ENCODE results near the gene ZFHX3. TPM values are rescaled to one million over a fixed set of nuclear protein-coding genes. Genes with fewer than 3 reads are reported as not detected.
A peak's percentile ranks its signal among the peaks of the same experiment; 100 is the strongest.

Gene ZFHX3
- total and polyA plus RNA-seq, 2 of the 8 experiments (the other 6 are each of a cell fraction or from before 2014, with no cell fraction given), result 0.08 to 0.99 TPM

- Histone ChIP-seq H4K20me1 (replicated peaks in 1 of 2; ENCODE audit: control insufficient read depth in 1 of 2, insufficient read depth in 2 of 2, low read length in 2 of 2) (no peaks in the 10 kb centered on the region), H2BK5ac (ENCODE audit: low read depth, low read length) (no peak overlapping the region), H3K23me2 (ENCODE audit: low read depth, low read length) (no peaks in the 10 kb centered on the region), H3K27me3 (replicated peaks in 1 of 4; ENCODE audit: control insufficient read depth in 3 of 4, extremely low read depth in 1 of 4, insufficient read depth in 3 of 4, low read length in 3 of 4) (no peaks in the 10 kb centered on the region), H3K36me3 (ENCODE audit: control insufficient read depth in 2 of 4, insufficient read depth in 4 of 4, low read length in 3 of 4) (no peaks in the 10 kb centered on the region), H3K27ac (ENCODE audit: low read depth, low read length) (no peak overlapping the region), H4K91ac (replicated peaks; ENCODE audit: insufficient read length, low read length) (no peak overlapping the region), H3K18ac (ENCODE audit: extremely low read depth, low read length) (0 out of 2 replicates have a peak overlapping the region, but pooled peaks have one; percentile 53), H4K8ac (ENCODE audit: extremely low read depth, insufficient read depth, low read length) (no peak overlapping the region), H3K4me3 (ENCODE audit: extremely low read depth in 1 of 4, insufficient read depth in 2 of 4, low read depth in 3 of 4, low read length in 4 of 4) (no peak overlapping the region), H2BK15ac (ENCODE audit: low read length) (no peak overlapping the region), H2BK12ac (ENCODE audit: low read depth, low read length) (no peak overlapping the region), H3K56ac (replicated peaks; ENCODE audit: insufficient read length, low read depth, low read length) (no peak overlapping the region), H4K5ac (ENCODE audit: insufficient read length, low read depth, low read length) (no peak overlapping the region), H3K14ac (ENCODE audit: insufficient read length) (no peak overlapping the region), H3K23ac (ENCODE audit: insufficient read length) (no peak overlapping the region), H2AFZ (ENCODE audit: low read length) (no peak overlapping the region), H3K9ac (replicated peaks in 1 of 4; ENCODE audit: extremely low read depth in 1 of 4, low read depth in 3 of 4, low read length in 3 of 4) (no peak overlapping the region), H2BK20ac (ENCODE audit: low read length) (no peak overlapping the region), H3K79me1 (ENCODE audit: low read depth, low read length) (no peaks in the 10 kb centered on the region), H2BK120ac (replicated peaks; ENCODE audit: low read depth, low read length) (no peak overlapping the region), H2AK5ac (ENCODE audit: low read depth, low read length) (no peak overlapping the region), H3K9me3 (ENCODE audit: insufficient read depth in 2 of 2, low read depth in 1 of 2, low read length in 1 of 2) (no peaks in the 10 kb centered on the region), H3K4me1 (replicated peaks in 1 of 4; ENCODE audit: control insufficient read depth in 3 of 4, insufficient read depth in 4 of 4, low read length in 3 of 4) (peaks cover 0 to 3% (median 0%) of the 10 kb centered on the region in 4 experiments; a peak in 1 of 7 replicates), H3K79me2 (ENCODE audit: control insufficient read depth in 1 of 2, insufficient read depth in 2 of 2, low read length in 2 of 2) (no peaks in the 10 kb centered on the region), H3K4me2 (ENCODE audit: insufficient read depth in 1 of 2, low read depth in 2 of 2, low read length in 2 of 2) (no peak overlapping the region), H3K4ac (replicated peaks; ENCODE audit: insufficient read length, low read depth, low read length) (no peak overlapping the region)
- no peak for DNase-seq (ENCODE audit: low read depth in 1 of 2, low spot score in 2 of 2)
- no peak for FAIRE-seq
- 74% methylated on average over 9 of the region's 9 CpGs; no CpG with 5 or more reads in 1 of the 2 experiments for WGBS, 2 experiments (ENCODE audit: extremely low coverage in 1 of 2, insufficient coverage in 1 of 2, insufficient read length in 1 of 2, insufficient replicate concordance in 2 of 2, low coverage in 1 of 2, low lambda C conversion rate in 2 of 2, missing lambda C conversion rate in 1 of 2)
- POLR2A ChIA-PET (ENCODE audit: partially characterized antibody), result interaction anchor here (0.6 to 0.8 kb wide), 2 partner anchors 19 to 525 kb away, joined by 3 read pairs; no protein-coding TSS in a partner anchor
- CTCF ChIA-PET (ENCODE audit: partially characterized antibody), result interaction anchor here (0.6 to 20.6 kb wide), 7 partner anchors 12 to 1197 kb away, joined by 3 to 376 read pairs (median 3); no protein-coding TSS in a partner anchor
- TF ChIP-seq GABPA (IDR thresholded peaks at IDR 0.05; ENCODE audit: borderline replicate concordance, insufficient read depth, low read length) (no peak), EP300 (IDR thresholded peaks at IDR 0.05; ENCODE audit: borderline replicate concordance in 1 of 2, low read depth in 2 of 2, low read length in 2 of 2) (0 out of 3 replicates have a peak, but pooled peaks of 1 of the 2 experiments have one; percentile 18), JUN (IDR thresholded peaks at IDR 0.05; ENCODE audit: low read depth, low read length) (no peak), SRF (IDR thresholded peaks at IDR 0.05; ENCODE audit: low read depth, low read length) (no peak), TAF7 (optimal IDR thresholded peaks at IDR 0.05; ENCODE audit: borderline replicate concordance, low read depth, low read length) (no peak), TBP (IDR thresholded peaks at IDR 0.05; ENCODE audit: low read depth, low read length) (no peak), POLR2A (IDR thresholded peaks at IDR 0.05; ENCODE audit: control extremely low read depth in 1 of 2, low read depth in 2 of 2, low read length in 2 of 2) (no peak), TEAD4 (IDR thresholded peaks at IDR 0.05; ENCODE audit: low read depth, low read length) (no peak)
- TF ChIP-seq, protein P1, sequence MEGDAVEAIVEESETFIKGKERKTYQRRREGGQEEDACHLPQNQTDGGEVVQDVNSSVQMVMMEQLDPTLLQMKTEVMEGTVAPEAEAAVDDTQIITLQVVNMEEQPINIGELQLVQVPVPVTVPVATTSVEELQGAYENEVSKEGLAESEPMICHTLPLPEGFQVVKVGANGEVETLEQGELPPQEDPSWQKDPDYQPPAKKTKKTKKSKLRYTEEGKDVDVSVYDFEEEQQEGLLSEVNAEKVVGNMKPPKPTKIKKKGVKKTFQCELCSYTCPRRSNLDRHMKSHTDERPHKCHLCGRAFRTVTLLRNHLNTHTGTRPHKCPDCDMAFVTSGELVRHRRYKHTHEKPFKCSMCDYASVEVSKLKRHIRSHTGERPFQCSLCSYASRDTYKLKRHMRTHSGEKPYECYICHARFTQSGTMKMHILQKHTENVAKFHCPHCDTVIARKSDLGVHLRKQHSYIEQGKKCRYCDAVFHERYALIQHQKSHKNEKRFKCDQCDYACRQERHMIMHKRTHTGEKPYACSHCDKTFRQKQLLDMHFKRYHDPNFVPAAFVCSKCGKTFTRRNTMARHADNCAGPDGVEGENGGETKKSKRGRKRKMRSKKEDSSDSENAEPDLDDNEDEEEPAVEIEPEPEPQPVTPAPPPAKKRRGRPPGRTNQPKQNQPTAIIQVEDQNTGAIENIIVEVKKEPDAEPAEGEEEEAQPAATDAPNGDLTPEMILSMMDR (IDR thresholded peaks at IDR 0.05; ENCODE audit: control extremely low read depth in 1 of 3, insufficient read depth in 1 of 3, low read depth in 1 of 3, low read length in 3 of 3), result no peak
Measured at GRCh38 chr16:72837846-72838585, 209.9 kb downstream of the ZFHX3 start.
